ENCODE data around the gene MIPEP. TPM values are rescaled to one million over a fixed set of nuclear protein-coding genes. Genes with fewer than 3 reads are reported as not detected.
A peak's percentile ranks its signal among the peaks of the same experiment; 100 is the strongest.

Gene MIPEP
- total RNA-seq, 1 donor from 2014 or later: 14.0 TPM

- TF ChIP-seq, protein P1, sequence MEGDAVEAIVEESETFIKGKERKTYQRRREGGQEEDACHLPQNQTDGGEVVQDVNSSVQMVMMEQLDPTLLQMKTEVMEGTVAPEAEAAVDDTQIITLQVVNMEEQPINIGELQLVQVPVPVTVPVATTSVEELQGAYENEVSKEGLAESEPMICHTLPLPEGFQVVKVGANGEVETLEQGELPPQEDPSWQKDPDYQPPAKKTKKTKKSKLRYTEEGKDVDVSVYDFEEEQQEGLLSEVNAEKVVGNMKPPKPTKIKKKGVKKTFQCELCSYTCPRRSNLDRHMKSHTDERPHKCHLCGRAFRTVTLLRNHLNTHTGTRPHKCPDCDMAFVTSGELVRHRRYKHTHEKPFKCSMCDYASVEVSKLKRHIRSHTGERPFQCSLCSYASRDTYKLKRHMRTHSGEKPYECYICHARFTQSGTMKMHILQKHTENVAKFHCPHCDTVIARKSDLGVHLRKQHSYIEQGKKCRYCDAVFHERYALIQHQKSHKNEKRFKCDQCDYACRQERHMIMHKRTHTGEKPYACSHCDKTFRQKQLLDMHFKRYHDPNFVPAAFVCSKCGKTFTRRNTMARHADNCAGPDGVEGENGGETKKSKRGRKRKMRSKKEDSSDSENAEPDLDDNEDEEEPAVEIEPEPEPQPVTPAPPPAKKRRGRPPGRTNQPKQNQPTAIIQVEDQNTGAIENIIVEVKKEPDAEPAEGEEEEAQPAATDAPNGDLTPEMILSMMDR (IDR thresholded peaks at IDR 0.05): no peak
- H3K27ac Mint-ChIP-seq (ENCODE audit: unreplicated experiment): peak overlapping the region; percentile 23
- peaks cover 54% of the 10 kb centered on the region for H3K4me1 Mint-ChIP-seq (ENCODE audit: unreplicated experiment)
- H3K36me3 Mint-ChIP-seq (ENCODE audit: unreplicated experiment): peaks cover 4% of the 10 kb centered on the region
- no peak for DNase-seq (ENCODE audit: extremely low spot score, unreplicated experiment)
- no peaks in the 10 kb centered on the region for H3K27me3 Mint-ChIP-seq (ENCODE audit: unreplicated experiment)
- no peak overlapping the region for H3K4me3 Mint-ChIP-seq (ENCODE audit: unreplicated experiment)
- H3K9me3 Mint-ChIP-seq (ENCODE audit: unreplicated experiment): peaks cover 5% of the 10 kb centered on the region
These were observed 92.6 kb downstream of the MIPEP start for GRCh38 chr13:23796551-23796950.

DNA sequence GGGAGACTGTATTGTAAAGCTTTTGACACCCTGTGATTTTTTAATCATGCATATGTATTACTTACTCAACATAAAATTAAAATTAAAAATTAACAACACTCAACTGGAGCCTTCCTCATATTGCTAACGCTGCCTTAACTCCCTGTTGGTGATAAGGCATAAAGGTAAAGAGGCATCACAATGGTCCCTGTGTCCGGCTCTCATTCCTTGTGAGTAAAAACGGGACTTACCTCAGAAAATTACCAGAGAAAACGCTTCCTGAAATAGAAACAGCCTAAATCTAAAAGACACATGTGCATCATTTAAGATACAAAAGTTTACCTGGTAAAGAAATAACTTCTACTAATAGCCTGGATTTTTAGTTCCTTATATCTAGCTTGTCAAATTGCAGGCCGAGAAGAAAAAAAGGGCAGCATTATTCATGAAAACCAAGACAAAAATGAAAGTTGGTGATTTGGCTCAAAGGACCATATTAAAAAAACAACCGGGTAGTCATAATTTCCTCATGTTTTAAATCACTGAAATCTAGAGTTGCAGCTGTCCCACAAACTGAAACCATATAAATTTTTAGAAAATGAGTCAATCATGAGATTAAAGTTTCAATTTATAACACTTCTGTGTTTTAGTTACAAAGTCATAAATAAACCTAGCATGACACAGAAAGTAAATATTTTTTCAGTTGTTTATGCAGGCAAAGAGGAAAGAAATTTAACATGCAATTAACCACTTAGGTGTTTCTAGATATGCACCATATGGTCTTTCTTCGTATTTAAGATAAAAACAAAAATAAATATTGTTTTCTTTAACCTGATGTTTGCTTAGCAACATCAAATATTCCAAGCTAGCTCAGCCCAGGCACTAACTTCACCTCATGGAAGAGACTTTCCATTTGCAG is 94.7 kb downstream of the MIPEP start:
- Mint-ChIP-seq H3K27ac (ENCODE audit: unreplicated experiment) (peak overlapping the region; percentile 91), H3K9me3 (ENCODE audit: unreplicated experiment) (peaks cover 5% of the 10 kb centered on the region), H3K4me1 (ENCODE audit: unreplicated experiment) (peaks cover 39% of the 10 kb centered on the region), H3K36me3 (ENCODE audit: unreplicated experiment) (peaks cover 2% of the 10 kb centered on the region), H3K27me3 (ENCODE audit: unreplicated experiment) (no peaks in the 10 kb centered on the region), H3K4me3 (ENCODE audit: unreplicated experiment) (peak overlapping the region; percentile 14)
- DNase-seq (ENCODE audit: extremely low spot score, unreplicated experiment): no peak
- TF ChIP-seq, protein P1 (IDR thresholded peaks at IDR 0.05): no peak

GRCh38 chr13:23793711-23794110 is 95.5 kb downstream of the MIPEP start:
- peaks cover 41% of the 10 kb centered on the region for H3K4me1 Mint-ChIP-seq (ENCODE audit: unreplicated experiment)
- peaks cover 5% of the 10 kb centered on the region for H3K9me3 Mint-ChIP-seq (ENCODE audit: unreplicated experiment)
- H3K4me3 Mint-ChIP-seq (ENCODE audit: unreplicated experiment): no peak overlapping the region
- H3K36me3 Mint-ChIP-seq (ENCODE audit: unreplicated experiment): peaks cover 2% of the 10 kb centered on the region
- peak overlapping the region; percentile 91 for H3K27ac Mint-ChIP-seq (ENCODE audit: unreplicated experiment)
- no peaks in the 10 kb centered on the region for H3K27me3 Mint-ChIP-seq (ENCODE audit: unreplicated experiment)
- TF ChIP-seq, protein P1 (IDR thresholded peaks at IDR 0.05): no peak
- DNase-seq (ENCODE audit: extremely low spot score, unreplicated experiment): no peak

GRCh38 chr13:23792680-23793079 is 96.5 kb downstream of the MIPEP start:
- peaks cover 2% of the 10 kb centered on the region for H3K36me3 Mint-ChIP-seq (ENCODE audit: unreplicated experiment)
- TF ChIP-seq, protein P1 (IDR thresholded peaks at IDR 0.05): no peak
- peaks cover 41% of the 10 kb centered on the region for H3K4me1 Mint-ChIP-seq (ENCODE audit: unreplicated experiment)
- no peak for DNase-seq (ENCODE audit: extremely low spot score, unreplicated experiment)
- H3K27me3 Mint-ChIP-seq (ENCODE audit: unreplicated experiment): no peaks in the 10 kb centered on the region
- H3K9me3 Mint-ChIP-seq (ENCODE audit: unreplicated experiment): no peaks in the 10 kb centered on the region
- H3K27ac Mint-ChIP-seq (ENCODE audit: unreplicated experiment): no peak overlapping the region
- H3K4me3 Mint-ChIP-seq (ENCODE audit: unreplicated experiment): no peak overlapping the region

DNA sequence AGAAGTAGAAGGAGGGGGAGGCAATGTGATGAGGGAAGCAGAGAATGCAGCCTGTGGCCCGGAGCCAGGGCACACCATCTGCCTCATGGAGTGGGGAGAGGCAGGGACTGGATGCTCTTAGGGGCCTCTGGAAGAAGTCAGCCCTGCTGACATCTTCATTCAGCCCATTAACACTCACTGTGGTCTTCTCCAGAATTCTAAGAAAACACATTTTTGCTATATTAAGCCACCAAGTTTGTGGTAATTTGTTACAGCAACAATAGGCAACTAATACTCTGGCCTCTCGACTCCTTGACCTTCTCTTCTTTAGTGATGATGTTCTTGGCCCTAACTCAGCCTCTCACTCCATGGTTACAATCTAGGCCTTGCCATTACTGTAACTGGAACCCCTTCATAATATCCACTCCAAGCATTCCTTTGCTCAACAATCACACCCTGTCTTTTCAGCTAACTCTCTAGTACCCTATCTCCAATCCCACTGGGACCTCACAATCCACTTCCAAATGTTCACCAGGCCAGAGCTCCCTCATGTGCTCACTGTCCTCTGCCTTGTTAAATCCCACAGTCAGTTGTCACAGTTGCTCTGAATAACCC is 98.5 kb downstream of the MIPEP start:
- Mint-ChIP-seq H3K4me1 (ENCODE audit: unreplicated experiment) (peaks cover 28% of the 10 kb centered on the region), H3K36me3 (ENCODE audit: unreplicated experiment) (no peaks in the 10 kb centered on the region), H3K27ac (ENCODE audit: unreplicated experiment) (no peak overlapping the region), H3K27me3 (ENCODE audit: unreplicated experiment) (no peaks in the 10 kb centered on the region), H3K4me3 (ENCODE audit: unreplicated experiment) (no peak overlapping the region), H3K9me3 (ENCODE audit: unreplicated experiment) (no peaks in the 10 kb centered on the region)
- TF ChIP-seq, protein P1 (IDR thresholded peaks at IDR 0.05): no peak
- no peak for DNase-seq (ENCODE audit: extremely low spot score, unreplicated experiment)
